Subcutaneous adipose tissue (tissue), 4 donors: Measurements from ENCODE around the gene THPO. TPM values are rescaled to one million over a fixed set of nuclear protein-coding genes. Genes with fewer than 3 reads are reported as not detected.

Source experiments
- CTCF ChIP-seq: fragments of 450-650 bp; IDR thresholded peaks from one replicate; pipeline ENCODE4 v1.5.1; 2016; ENCODE audit warnings: low read depth, mild to moderate bottlenecking, control low read depth, antibody characterized with exemption, moderate library complexity
- total RNA-seq, 4 donors: library from RNA; depleted of rRNA; stranded (reverse); fragments of >200 nt; gene quantifications; one replicate each; pipeline ENCODE4 v1.1.0, GENCODE V29; 2016

Gene THPO
- total RNA-seq, 4 donors from 2014 or later = 0.44 to 0.68 (median 0.57) TPM; not detected in 1

GRCh38 chr3:184409946-184410500 is 32.0 kb upstream of the THPO start:
- no peak for TF ChIP-seq CTCF

- no peak for TF ChIP-seq CTCF
Observed at GRCh38 chr3:184409331-184409926, 31.4 kb upstream of the THPO start.

- no peak for TF ChIP-seq CTCF
Observed at GRCh38 chr3:184405075-184406030, 27.3 kb upstream of the THPO start.

DNA sequence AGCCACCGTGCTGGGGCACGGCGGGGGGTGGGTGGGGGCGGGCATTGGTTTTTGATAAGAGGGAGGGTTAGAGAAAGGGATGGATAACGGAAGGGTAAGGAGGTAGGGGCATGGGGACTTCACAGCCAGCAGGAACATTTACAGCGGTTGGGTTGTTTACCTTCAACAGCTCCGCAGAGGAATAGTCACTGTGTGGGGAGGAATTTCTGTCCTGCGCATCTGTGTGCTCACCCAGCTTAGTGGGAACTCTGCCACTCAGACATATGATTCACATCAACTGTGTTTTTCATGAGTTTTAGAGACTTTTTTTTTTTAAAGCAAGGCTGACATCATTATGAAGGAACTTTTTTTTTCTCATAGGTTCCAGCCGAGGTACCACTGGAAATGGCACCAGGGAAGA is 21.4 kb upstream of the THPO start:
- TF ChIP-seq CTCF = no peak

DNA sequence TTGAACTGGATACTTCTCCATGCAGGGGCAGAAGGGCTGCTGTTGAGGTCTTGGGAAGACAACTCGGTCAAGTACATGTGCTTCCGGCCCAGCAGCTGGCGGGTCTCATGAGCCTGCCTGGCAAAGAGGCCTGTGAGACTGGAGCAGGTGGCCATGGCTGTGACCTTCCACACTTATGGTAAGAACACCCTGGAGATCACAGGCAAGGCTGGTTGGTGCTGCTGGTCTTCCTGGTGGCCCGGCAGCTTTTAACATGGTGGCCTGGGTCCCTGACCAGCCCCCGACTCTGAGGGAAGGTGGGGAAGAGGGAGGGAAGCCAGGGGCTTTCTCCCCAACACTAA is 17.3 kb upstream of the THPO start:
- TF ChIP-seq CTCF = no peak

GRCh38 chr3:184391266-184391665 is 13.3 kb upstream of the THPO start:
- TF ChIP-seq CTCF = no peak

DNA sequence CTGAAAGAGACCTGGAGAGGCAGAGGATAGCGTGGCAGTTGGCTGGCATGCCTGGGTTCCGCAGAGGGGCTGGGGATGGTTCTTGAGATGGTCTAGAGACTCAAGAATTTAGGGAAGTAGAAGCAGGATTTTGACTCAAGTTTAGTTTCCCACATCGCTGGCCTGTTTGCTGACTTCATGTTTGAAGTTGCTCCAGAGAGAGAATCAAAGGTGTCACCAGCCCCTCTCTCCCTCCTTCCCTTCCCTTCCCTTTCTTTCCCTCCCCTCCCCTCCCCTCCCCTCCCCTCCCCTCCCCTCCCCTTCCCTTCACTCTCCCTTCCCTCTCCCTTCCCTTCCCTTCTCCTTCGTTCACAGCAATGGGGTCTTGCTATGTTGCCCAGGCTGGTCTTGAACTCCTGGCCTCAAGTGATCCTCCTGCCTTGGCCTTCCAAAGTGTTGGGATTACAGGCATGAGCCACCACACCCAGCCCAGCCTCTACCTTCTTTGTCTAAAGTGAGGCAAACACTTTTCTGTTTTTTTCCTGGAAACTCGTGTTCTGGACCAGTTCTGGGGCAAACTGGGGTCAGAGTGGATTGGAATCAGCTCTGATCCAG is 12.0 kb upstream of the THPO start:
- no peak for TF ChIP-seq CTCF
